ENCODE measurements around the gene HAX1. TPM values are rescaled to one million over a fixed set of nuclear protein-coding genes. Genes with fewer than 3 reads are reported as not detected.

HAX1 gene
- total and polyA plus RNA-seq, 2 of the 8 experiments (the other 6 are each of a cell fraction or from before 2014, with no cell fraction given): 82.2 to 115 TPM

GRCh38 chr1:154272217-154272998 is at the start of gene HAX1 (continued):
- TF ChIP-seq BRCA1 (IDR thresholded peaks at IDR 0.05; ENCODE audit: low read depth, low read length): no peak
- TF ChIP-seq TBP (IDR thresholded peaks at IDR 0.05; ENCODE audit: low read depth, low read length): no peak; the same call in 1 of the 2 replicates
- TF ChIP-seq BCL11A (IDR thresholded peaks at IDR 0.05; ENCODE audit: low read depth in 2 of 2, low read length in 2 of 2): no peak
- no peak for TF ChIP-seq SP1 (IDR thresholded peaks at IDR 0.05; ENCODE audit: low read depth, low read length)

Data from H1 (cell line).